BJ (cell line): ENCODE results near the gene NRP1. TPM values are rescaled to one million over a fixed set of nuclear protein-coding genes. Genes with fewer than 3 reads are reported as not detected.

ENCODE experiments used
- CTCF ChIA-PET: fragments of 350-600 bp; formaldehyde crosslinking; extraction: SDS; loops from one replicate; lab custom pipeline; 2021; ENCODE audit warnings: antibody characterized with exemption, inconsistent platforms; lab: Yijun Ruan, JAX
- POLR2A ChIA-PET: fragments of 300-600 bp; sonication (Branson Sonifier 250); formaldehyde crosslinking; extraction: SDS; loops from one replicate; lab custom pipeline; 2021; ENCODE audit warnings: antibody characterized with exemption; lab: Charles Lee
- DNase-seq: peaks from one replicate; pipeline ENCODE4 v3.0.0-alpha.2; 2011; ENCODE audit warnings: low read depth
- H3K27me3 ChIP-seq: 2 replicates; pipeline ENCODE4 v1.6.0; 2011; ENCODE audit warnings: low read length; ENCODE audit not compliant: control insufficient read depth, insufficient read depth
- H3K36me3 ChIP-seq: 2 replicates; pipeline ENCODE4 v1.5.1; 2011; ENCODE audit warnings: low read length; ENCODE audit not compliant: control insufficient read depth, insufficient read depth
- H3K4me3 ChIP-seq: 2 replicates; pipeline ENCODE4 v1.5.1; 2011; ENCODE audit warnings: low read depth, mild to moderate bottlenecking, control low read depth, low read length
- CTCF ChIP-seq: IDR thresholded peaks from 2 replicates; pipeline ENCODE4 v1.5.1; 2011; ENCODE audit warnings: low read depth, mild to moderate bottlenecking, control low read depth, inconsistent platforms, low read length, moderate library complexity; ENCODE audit not compliant: insufficient read depth
- polyA plus RNA-seq: library from polyadenylated mRNA; depleted of rRNA; stranded (reverse); fragments of >200 nt; gene quantifications from 2 replicates; pipeline ENCODE4 v1.2.3, GENCODE V29; 2011

The NRP1 gene
- polyA plus RNA-seq, 1 experiment: 141 TPM

DNA sequence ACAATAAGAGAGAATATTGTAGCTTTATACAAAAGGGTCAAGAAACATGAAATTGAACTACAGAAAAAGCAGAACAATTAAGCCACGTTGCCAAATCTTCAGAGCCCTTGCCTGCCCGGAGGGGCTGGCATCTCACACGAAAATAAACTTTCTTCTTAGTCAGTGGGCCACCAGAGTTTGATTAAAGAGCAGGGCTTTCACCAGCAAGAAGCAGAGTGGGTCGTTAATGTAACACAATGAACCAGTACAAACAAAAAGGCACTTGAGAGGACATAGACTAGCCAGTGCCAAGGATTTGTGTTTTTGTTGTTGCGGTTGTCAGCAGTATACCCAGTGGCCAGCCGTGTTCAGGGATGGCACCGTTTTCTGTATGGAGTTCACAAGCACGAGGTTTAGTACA, 155.4 kb downstream of the NRP1 start:
- no peak overlapping the region for H3K4me3 ChIP-seq
- TF ChIP-seq CTCF: no peak
- POLR2A ChIA-PET: no interaction called here
- H3K36me3 ChIP-seq: peaks cover 11% of the 10 kb centered on the region
- no peak for DNase-seq
- CTCF ChIA-PET: no interaction called here
- H3K27me3 ChIP-seq: no peaks in the 10 kb centered on the region

GRCh38 chr10:33178026-33178755, 156.3 kb downstream of the NRP1 start:
- H3K36me3 ChIP-seq: peaks cover 11% of the 10 kb centered on the region
- H3K27me3 ChIP-seq: no peaks in the 10 kb centered on the region
- CTCF ChIA-PET: no interaction called here
- POLR2A ChIA-PET: no interaction called here
- no peak for DNase-seq
- H3K4me3 ChIP-seq: no peak overlapping the region
- TF ChIP-seq CTCF: no peak

GRCh38 chr10:33176688-33177087, 157.8 kb downstream of the NRP1 start:
- DNase-seq: no peak
- ChIA-PET CTCF (interaction anchor here (1.4 kb wide), 1 partner anchor 42 kb away, joined by 3 read pairs; no protein-coding TSS in a partner anchor), POLR2A (no interaction called here)
- H3K4me3 ChIP-seq: no peak overlapping the region
- H3K36me3 ChIP-seq: peaks cover 7% of the 10 kb centered on the region
- no peaks in the 10 kb centered on the region for H3K27me3 ChIP-seq
- no peak for TF ChIP-seq CTCF

DNA sequence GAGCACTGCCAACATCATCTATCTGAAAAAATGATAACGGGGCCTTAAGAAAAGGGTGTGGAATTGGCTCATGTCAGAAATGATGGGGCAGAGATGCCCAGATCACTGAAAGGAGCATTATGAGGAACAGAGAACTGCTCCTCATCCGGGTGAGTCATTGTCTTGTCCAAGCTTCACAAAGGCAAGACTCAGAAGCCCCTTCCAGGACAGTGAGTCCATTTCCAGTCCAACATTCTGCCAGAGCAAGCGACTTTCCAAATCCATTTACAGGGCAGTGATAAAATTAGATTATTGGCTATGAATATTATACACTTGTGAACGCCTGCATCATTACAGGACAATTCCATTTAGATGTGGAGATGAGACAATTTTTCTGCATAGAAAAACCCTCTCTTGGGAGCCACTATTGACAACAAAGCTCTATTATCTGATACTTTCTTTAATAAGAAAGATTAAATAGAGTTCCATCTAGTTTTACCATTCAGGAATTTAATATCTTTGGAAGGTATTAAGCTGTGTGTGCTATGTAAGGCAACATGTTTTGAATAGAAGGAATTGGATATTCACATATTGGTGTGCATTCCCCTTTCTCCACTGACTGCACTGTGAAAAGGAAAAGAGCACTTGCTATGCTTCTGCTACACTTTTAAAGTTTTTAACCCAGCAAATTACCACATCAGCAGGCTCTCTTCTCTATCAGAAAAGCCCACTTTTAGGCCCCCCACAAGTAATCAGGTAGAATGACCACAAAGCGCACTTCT, 159.6 kb downstream of the NRP1 start:
- CTCF ChIA-PET: no interaction called here
- Histone ChIP-seq H3K27me3 (no peaks in the 10 kb centered on the region), H3K36me3 (peaks cover 1% of the 10 kb centered on the region), H3K4me3 (no peak overlapping the region)
- TF ChIP-seq CTCF: no peak
- POLR2A ChIA-PET: interaction anchor here (0.6 kb wide), 1 partner anchor 95 kb away, joined by 4 read pairs; no protein-coding TSS in a partner anchor
- no peak for DNase-seq

DNA sequence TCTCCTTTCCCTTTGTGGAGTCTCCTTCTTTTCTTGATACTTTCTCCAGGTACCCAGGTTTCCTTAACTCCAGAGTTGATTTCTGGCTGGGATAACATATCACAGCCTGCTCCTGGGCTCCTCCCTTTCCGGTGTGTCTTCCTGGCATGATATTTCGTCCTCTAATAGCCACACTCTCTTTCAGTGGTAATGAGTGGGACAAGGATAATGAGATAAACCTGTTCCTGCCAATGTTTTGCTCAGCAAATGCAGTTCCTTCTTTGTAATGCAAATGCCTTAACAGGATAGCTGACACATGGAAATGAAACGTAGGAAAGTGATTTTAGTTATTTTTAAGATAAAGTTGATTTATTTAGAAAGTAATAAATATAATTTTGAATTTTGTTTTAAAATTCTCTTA, 168.6 kb downstream of the NRP1 start:
- ChIA-PET CTCF (no interaction called here), POLR2A (no interaction called here)
- Histone ChIP-seq H3K27me3 (no peaks in the 10 kb centered on the region), H3K4me3 (no peak overlapping the region), H3K36me3 (no peaks in the 10 kb centered on the region)
- no peak for DNase-seq
- TF ChIP-seq CTCF: no peak
